ENCODE data around the gene WDR33. TPM values are rescaled to one million over a fixed set of nuclear protein-coding genes. Genes with fewer than 3 reads are reported as not detected.

The WDR33 gene
- total RNA-seq, 1 donor: 25.7 TPM

GRCh38 chr2:127680706-127681287 is 130.2 kb downstream of the WDR33 start:
- Histone ChIP-seq H3K79me2 (ENCODE audit: insufficient read depth, low read length) (no peaks in the 10 kb centered on the region), H4K20me1 (ENCODE audit: insufficient read depth, low read length) (no peaks in the 10 kb centered on the region), H2AFZ (ENCODE audit: low read length) (peak overlapping the region; percentile 85), H3K4me1 (ENCODE audit: insufficient read depth, low read length) (peaks cover 11% of the 10 kb centered on the region), H3K4me3 (ENCODE audit: insufficient read depth, low read length) (peak overlapping the region; percentile 61), H3K9me3 (ENCODE audit: low read depth, low read length) (no peaks in the 10 kb centered on the region), H3K27ac (ENCODE audit: low read depth, low read length) (no peak overlapping the region), H3K27me3 (ENCODE audit: insufficient read depth, low read length) (peaks cover 23% of the 10 kb centered on the region), H3K4me2 (ENCODE audit: insufficient read depth, low read length) (peak overlapping the region; percentile 74), H3K36me3 (ENCODE audit: insufficient read depth, low read length) (no peaks in the 10 kb centered on the region)
- peak; percentile 65 for DNase-seq (ENCODE audit: insufficient read length, low spot score, missing footprints)
- TF ChIP-seq, protein P1, sequence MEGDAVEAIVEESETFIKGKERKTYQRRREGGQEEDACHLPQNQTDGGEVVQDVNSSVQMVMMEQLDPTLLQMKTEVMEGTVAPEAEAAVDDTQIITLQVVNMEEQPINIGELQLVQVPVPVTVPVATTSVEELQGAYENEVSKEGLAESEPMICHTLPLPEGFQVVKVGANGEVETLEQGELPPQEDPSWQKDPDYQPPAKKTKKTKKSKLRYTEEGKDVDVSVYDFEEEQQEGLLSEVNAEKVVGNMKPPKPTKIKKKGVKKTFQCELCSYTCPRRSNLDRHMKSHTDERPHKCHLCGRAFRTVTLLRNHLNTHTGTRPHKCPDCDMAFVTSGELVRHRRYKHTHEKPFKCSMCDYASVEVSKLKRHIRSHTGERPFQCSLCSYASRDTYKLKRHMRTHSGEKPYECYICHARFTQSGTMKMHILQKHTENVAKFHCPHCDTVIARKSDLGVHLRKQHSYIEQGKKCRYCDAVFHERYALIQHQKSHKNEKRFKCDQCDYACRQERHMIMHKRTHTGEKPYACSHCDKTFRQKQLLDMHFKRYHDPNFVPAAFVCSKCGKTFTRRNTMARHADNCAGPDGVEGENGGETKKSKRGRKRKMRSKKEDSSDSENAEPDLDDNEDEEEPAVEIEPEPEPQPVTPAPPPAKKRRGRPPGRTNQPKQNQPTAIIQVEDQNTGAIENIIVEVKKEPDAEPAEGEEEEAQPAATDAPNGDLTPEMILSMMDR (IDR thresholded peaks at IDR 0.05; ENCODE audit: extremely low read depth, low read depth, low read length): no peak

GRCh38 chr2:127679680-127680361 is 131.2 kb downstream of the WDR33 start:
- peak; percentile 78 for DNase-seq (ENCODE audit: insufficient read length, low spot score, missing footprints)
- peaks cover 23% of the 10 kb centered on the region for H3K27me3 ChIP-seq (ENCODE audit: insufficient read depth, low read length)
- H3K9me3 ChIP-seq (ENCODE audit: low read depth, low read length): no peaks in the 10 kb centered on the region
- H3K27ac ChIP-seq (ENCODE audit: low read depth, low read length): no peak overlapping the region
- H3K4me3 ChIP-seq (ENCODE audit: insufficient read depth, low read length): no peak overlapping the region
- H4K20me1 ChIP-seq (ENCODE audit: insufficient read depth, low read length): no peaks in the 10 kb centered on the region
- no peak overlapping the region for H3K4me2 ChIP-seq (ENCODE audit: insufficient read depth, low read length)
- peaks cover 14% of the 10 kb centered on the region for H3K4me1 ChIP-seq (ENCODE audit: insufficient read depth, low read length)
- H3K79me2 ChIP-seq (ENCODE audit: insufficient read depth, low read length): no peaks in the 10 kb centered on the region
- no peaks in the 10 kb centered on the region for H3K36me3 ChIP-seq (ENCODE audit: insufficient read depth, low read length)
- no peak overlapping the region for H2AFZ ChIP-seq (ENCODE audit: low read length)
- TF ChIP-seq, protein P1 (IDR thresholded peaks at IDR 0.05; ENCODE audit: extremely low read depth, low read depth, low read length): no peak

GRCh38 chr2:127678991-127679390 is 132.0 kb downstream of the WDR33 start:
- Histone ChIP-seq H3K9me3 (ENCODE audit: low read depth, low read length) (no peaks in the 10 kb centered on the region), H3K36me3 (ENCODE audit: insufficient read depth, low read length) (no peaks in the 10 kb centered on the region), H3K4me2 (ENCODE audit: insufficient read depth, low read length) (no peak overlapping the region), H3K27ac (ENCODE audit: low read depth, low read length) (no peak overlapping the region), H3K27me3 (ENCODE audit: insufficient read depth, low read length) (peaks cover 31% of the 10 kb centered on the region), H3K4me1 (ENCODE audit: insufficient read depth, low read length) (peaks cover 14% of the 10 kb centered on the region), H4K20me1 (ENCODE audit: insufficient read depth, low read length) (no peaks in the 10 kb centered on the region), H3K79me2 (ENCODE audit: insufficient read depth, low read length) (no peaks in the 10 kb centered on the region), H3K4me3 (ENCODE audit: insufficient read depth, low read length) (no peak overlapping the region), H2AFZ (ENCODE audit: low read length) (no peak overlapping the region)
- TF ChIP-seq, protein P1 (IDR thresholded peaks at IDR 0.05; ENCODE audit: extremely low read depth, low read depth, low read length): no peak
- DNase-seq (ENCODE audit: insufficient read length, low spot score, missing footprints): peak; percentile 72

GRCh38 chr2:127678531-127678930 is 132.4 kb downstream of the WDR33 start:
- Histone ChIP-seq H4K20me1 (ENCODE audit: insufficient read depth, low read length) (no peaks in the 10 kb centered on the region), H3K4me2 (ENCODE audit: insufficient read depth, low read length) (no peak overlapping the region), H3K27ac (ENCODE audit: low read depth, low read length) (no peak overlapping the region), H3K36me3 (ENCODE audit: insufficient read depth, low read length) (no peaks in the 10 kb centered on the region), H3K79me2 (ENCODE audit: insufficient read depth, low read length) (no peaks in the 10 kb centered on the region), H3K4me1 (ENCODE audit: insufficient read depth, low read length) (peaks cover 14% of the 10 kb centered on the region), H3K9me3 (ENCODE audit: low read depth, low read length) (no peaks in the 10 kb centered on the region), H3K27me3 (ENCODE audit: insufficient read depth, low read length) (peaks cover 32% of the 10 kb centered on the region), H2AFZ (ENCODE audit: low read length) (no peak overlapping the region), H3K4me3 (ENCODE audit: insufficient read depth, low read length) (no peak overlapping the region)
- DNase-seq (ENCODE audit: insufficient read length, low spot score, missing footprints): no peak
- TF ChIP-seq, protein P1 (IDR thresholded peaks at IDR 0.05; ENCODE audit: extremely low read depth, low read depth, low read length): no peak

All from osteoblast (primary cell).